ENCODE measurements around the gene KRTAP10-10. TPM values are rescaled to one million over a fixed set of nuclear protein-coding genes. Genes with fewer than 3 reads are reported as not detected.

KRTAP10-10 gene
- total and polyA plus RNA-seq, 7 donors, result not detected

- WGBS, 3 donors, result 62 to 66% (median 65%) methylated on average over 3 of the region's 3 CpGs
- Histone ChIP-seq H3K36me3 (ENCODE audit: insufficient read depth in 1 of 2, low read depth in 1 of 2) (no peaks in the 10 kb centered on the region), H3K9me3 (peaks cover 9% of the 10 kb centered on the region), H3K27me3 (ENCODE audit: insufficient read depth in 3 of 3, low read length in 2 of 3) (peaks cover 0 to 25% (median 3%) of the 10 kb centered on the region in 3 donors), H3K4me3 (no peak overlapping the region), H3K4me1 (no peaks in the 10 kb centered on the region), H3K27ac (no peak overlapping the region)
- TF ChIP-seq, protein P1, sequence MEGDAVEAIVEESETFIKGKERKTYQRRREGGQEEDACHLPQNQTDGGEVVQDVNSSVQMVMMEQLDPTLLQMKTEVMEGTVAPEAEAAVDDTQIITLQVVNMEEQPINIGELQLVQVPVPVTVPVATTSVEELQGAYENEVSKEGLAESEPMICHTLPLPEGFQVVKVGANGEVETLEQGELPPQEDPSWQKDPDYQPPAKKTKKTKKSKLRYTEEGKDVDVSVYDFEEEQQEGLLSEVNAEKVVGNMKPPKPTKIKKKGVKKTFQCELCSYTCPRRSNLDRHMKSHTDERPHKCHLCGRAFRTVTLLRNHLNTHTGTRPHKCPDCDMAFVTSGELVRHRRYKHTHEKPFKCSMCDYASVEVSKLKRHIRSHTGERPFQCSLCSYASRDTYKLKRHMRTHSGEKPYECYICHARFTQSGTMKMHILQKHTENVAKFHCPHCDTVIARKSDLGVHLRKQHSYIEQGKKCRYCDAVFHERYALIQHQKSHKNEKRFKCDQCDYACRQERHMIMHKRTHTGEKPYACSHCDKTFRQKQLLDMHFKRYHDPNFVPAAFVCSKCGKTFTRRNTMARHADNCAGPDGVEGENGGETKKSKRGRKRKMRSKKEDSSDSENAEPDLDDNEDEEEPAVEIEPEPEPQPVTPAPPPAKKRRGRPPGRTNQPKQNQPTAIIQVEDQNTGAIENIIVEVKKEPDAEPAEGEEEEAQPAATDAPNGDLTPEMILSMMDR (IDR thresholded peaks at IDR 0.05), result no peak
- intact Hi-C loops (cut with DNase I), result no loop called here
- no peak for ATAC-seq
- no peak for DNase-seq
These were observed 18.2 kb upstream of the KRTAP10-10 start for GRCh38 chr21:44618909-44619308.

- DNase-seq (no peak), ATAC-seq (no peak)
- intact Hi-C loops (cut with DNase I), result loop anchor here in 1 of 2 donors (5.0 kb wide), 1 partner anchor 172 kb away; no protein-coding TSS in a partner anchor
- WGBS, 3 donors, result 82 to 86% (median 85%) methylated on average over 6 of the region's 6 CpGs
- Histone ChIP-seq H3K4me1 (no peaks in the 10 kb centered on the region), H3K27me3 (ENCODE audit: insufficient read depth in 3 of 3, low read length in 2 of 3) (peaks cover 0 to 17% (median 0%) of the 10 kb centered on the region in 3 donors), H3K36me3 (ENCODE audit: insufficient read depth in 1 of 2, low read depth in 1 of 2) (no peaks in the 10 kb centered on the region), H3K4me3 (no peak overlapping the region), H3K27ac (no peak overlapping the region), H3K9me3 (peaks cover 14% of the 10 kb centered on the region)
- TF ChIP-seq, protein P1 (IDR thresholded peaks at IDR 0.05), result no peak
These were observed 17.3 kb upstream of the KRTAP10-10 start for GRCh38 chr21:44619886-44620285.

- TF ChIP-seq, protein P1 (IDR thresholded peaks at IDR 0.05), result no peak
- intact Hi-C loops (cut with DNase I), result loop anchor here in 1 of 2 donors (5.0 kb wide), 1 partner anchor 169 kb away; no protein-coding TSS in a partner anchor
- Histone ChIP-seq H3K36me3 (ENCODE audit: insufficient read depth in 1 of 2, low read depth in 1 of 2) (no peaks in the 10 kb centered on the region), H3K9me3 (peaks cover 14% of the 10 kb centered on the region), H3K4me3 (no peak overlapping the region), H3K27me3 (ENCODE audit: insufficient read depth in 3 of 3, low read length in 2 of 3) (peaks cover 0 to 9% (median 0%) of the 10 kb centered on the region in 3 donors), H3K27ac (no peak overlapping the region), H3K4me1 (no peaks in the 10 kb centered on the region)
- no peak for DNase-seq
- ATAC-seq, result no peak
These were observed 13.6 kb upstream of the KRTAP10-10 start for GRCh38 chr21:44623575-44623974.

- ATAC-seq (no peak), DNase-seq (no peak)
- Histone ChIP-seq H3K9me3 (peaks cover 14% of the 10 kb centered on the region), H3K4me3 (no peak overlapping the region), H3K27ac (no peak overlapping the region), H3K27me3 (ENCODE audit: insufficient read depth in 3 of 3, low read length in 2 of 3) (peaks cover 0 to 13% (median 0%) of the 10 kb centered on the region in 3 donors), H3K4me1 (no peaks in the 10 kb centered on the region), H3K36me3 (ENCODE audit: insufficient read depth in 1 of 2, low read depth in 1 of 2) (no peaks in the 10 kb centered on the region)
- 63 to 73% (median 71%) methylated on average over 7 of the region's 7 CpGs for WGBS, 3 donors
- TF ChIP-seq, protein P1 (IDR thresholded peaks at IDR 0.05), result no peak
- intact Hi-C loops (cut with DNase I), result no loop called here
These were observed 11.4 kb upstream of the KRTAP10-10 start for GRCh38 chr21:44625756-44626155.

DNA sequence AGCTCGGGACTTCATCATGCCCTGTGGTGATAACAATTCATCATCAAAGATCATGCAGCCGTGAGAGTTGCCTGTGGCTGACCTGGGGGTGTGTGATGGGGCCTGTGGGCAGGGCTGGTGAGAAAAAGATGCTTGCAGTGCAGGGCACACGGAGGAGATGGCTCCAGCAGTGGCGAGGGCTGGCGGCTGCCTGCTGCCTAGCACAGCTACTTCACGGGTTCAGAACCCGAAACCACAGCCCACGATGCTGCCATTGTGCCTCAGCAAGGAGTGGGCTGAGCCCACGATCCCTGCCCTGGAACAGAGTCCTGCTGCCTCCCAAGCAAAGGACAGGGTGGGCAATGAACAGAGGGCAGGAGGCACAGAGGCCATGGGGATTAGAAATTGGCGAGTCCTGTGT is 10.9 kb upstream of the KRTAP10-10 start:
- DNase-seq, result peak in 1 of 2 donors; percentile 47
- WGBS, 3 donors, result 60 to 66% (median 64%) methylated on average over 10 of the region's 10 CpGs
- no peaks in the 10 kb centered on the region for H3K36me3 ChIP-seq (ENCODE audit: insufficient read depth in 1 of 2, low read depth in 1 of 2)

More for the DNA sequence above, 10.9 kb upstream of the KRTAP10-10 start:
- H3K4me1 ChIP-seq, result no peaks in the 10 kb centered on the region
- intact Hi-C loops (cut with DNase I), result no loop called here
- peaks cover 0 to 13% (median 0%) of the 10 kb centered on the region in 3 donors for H3K27me3 ChIP-seq (ENCODE audit: insufficient read depth in 3 of 3, low read length in 2 of 3)
- TF ChIP-seq, protein P1 (IDR thresholded peaks at IDR 0.05), result no peak
- no peak overlapping the region for H3K4me3 ChIP-seq
- no peak for ATAC-seq
- H3K27ac ChIP-seq, result no peak overlapping the region
- peaks cover 14% of the 10 kb centered on the region for H3K9me3 ChIP-seq
